IMR-90 (cell line): ENCODE results near the gene MAP1LC3B2. TPM values are rescaled to one million over a fixed set of nuclear protein-coding genes. Genes with fewer than 3 reads are reported as not detected.
A peak's percentile ranks its signal among the peaks of the same experiment; 100 is the strongest.

Experiments used
- ATAC-seq: fragments of 200-7000 bp; cut with Tn5 transposase; 2 replicates; pipeline ENCODE4 v1.9.1; 2020; ENCODE audit warnings: low read depth, mild to moderate bottlenecking, moderate library complexity
- BruUV-seq: library from RNA; stranded (reverse); fragments of 400-500 nt; replicated peaks from 2 replicates; lab custom pipeline; 2021; lab: Mats Ljungman, UMichigan
- CTCF ChIA-PET: fragments of 300-600 bp; formaldehyde crosslinking; extraction: SDS; loops from one replicate; lab custom pipeline; 2021; ENCODE audit warnings: antibody characterized with exemption; lab: Yijun Ruan, JAX
- POLR2A ChIA-PET: fragments of 300-600 bp; sonication (Branson Sonifier 250); formaldehyde crosslinking; loops from one replicate; lab custom pipeline; 2022; ENCODE audit warnings: antibody characterized with exemption; ENCODE audit not compliant: unreplicated experiment; lab: Charles Lee
- DNase-seq: peaks from one replicate; pipeline ENCODE4 v3.0.0; 2013
- H2AFZ ChIP-seq: replicated peaks from 2 replicates; pipeline ENCODE3; 2013; ENCODE audit warnings: low read length, mild to moderate bottlenecking; ENCODE audit not compliant: poor library complexity
- H2AK5ac ChIP-seq: 2 replicates; pipeline ENCODE4 v1.6.1; 2013; ENCODE audit warnings: low read depth, low read length, inconsistent platforms
- H2AK9ac ChIP-seq: replicated peaks from 2 replicates; pipeline ENCODE3; 2013; ENCODE audit warnings: mild to moderate bottlenecking, low read depth, low read length, moderate library complexity; ENCODE audit not compliant: poor library complexity
- H2BK120ac ChIP-seq: 2 replicates; pipeline ENCODE4 v1.6.1; 2013; ENCODE audit warnings: low read depth, low read length, inconsistent platforms
- H2BK15ac ChIP-seq: 3 replicates; pipeline ENCODE4 v1.6.1; 2013; ENCODE audit warnings: low read depth, low read length, inconsistent platforms
- H2BK20ac ChIP-seq: 2 replicates; pipeline ENCODE4 v1.6.1; 2013; ENCODE audit warnings: low read depth, mild to moderate bottlenecking, inconsistent platforms, low read length, moderate library complexity
- H2BK5ac ChIP-seq: 2 replicates; pipeline ENCODE4 v1.6.1; 2013; ENCODE audit warnings: mild to moderate bottlenecking, low read depth, low read length, inconsistent platforms; ENCODE audit not compliant: poor library complexity, severe bottlenecking
- H3K14ac ChIP-seq: replicated peaks from 2 replicates; pipeline ENCODE4 v1.6.1; 2013; ENCODE audit warnings: low read depth, low read length, inconsistent platforms
- H3K18ac ChIP-seq: 2 replicates; pipeline ENCODE4 v1.6.1; 2013; ENCODE audit warnings: low read depth, low read length, control low read depth
- H3K23ac ChIP-seq: 2 replicates; pipeline ENCODE4 v1.6.1; 2013; ENCODE audit warnings: low read depth, low read length, inconsistent platforms
- H3K27ac ChIP-seq: 2 replicates; pipeline ENCODE4 v1.5.1; 2013; ENCODE audit warnings: mild to moderate bottlenecking, control low read depth, low read length; ENCODE audit not compliant: insufficient read depth
- H3K27me3 ChIP-seq: 2 replicates; pipeline ENCODE4 v1.6.1; 2013; ENCODE audit warnings: low read length; ENCODE audit not compliant: control insufficient read depth, insufficient read depth
- H3K36me3 ChIP-seq: 2 replicates; pipeline ENCODE4 v1.6.1; 2013; ENCODE audit warnings: low read length, mixed read lengths; ENCODE audit not compliant: control insufficient read depth, insufficient read depth
- H3K4ac ChIP-seq: 2 replicates; pipeline ENCODE4 v1.6.1; 2013; ENCODE audit warnings: low read depth, low read length, inconsistent platforms
- H3K4me1 ChIP-seq: 2 replicates; pipeline ENCODE4 v1.6.1; 2013; ENCODE audit warnings: low read length, mixed read lengths; ENCODE audit not compliant: control insufficient read depth, insufficient read depth
- H3K4me2 ChIP-seq: 2 replicates; pipeline ENCODE4 v1.6.1; 2013; ENCODE audit warnings: low read depth, mild to moderate bottlenecking, control low read depth, low read length, moderate library complexity
- H3K4me3 ChIP-seq: 2 replicates; pipeline ENCODE4 v1.5.1; 2013; ENCODE audit warnings: low read depth, mild to moderate bottlenecking, control low read depth, low read length, moderate library complexity; ENCODE audit not compliant: insufficient read depth
- H3K56ac ChIP-seq: 2 replicates; pipeline ENCODE4 v1.6.1; 2013; ENCODE audit warnings: low read length, inconsistent platforms; ENCODE audit not compliant: insufficient read depth; ENCODE audit errors: extremely low read depth
- H3K79me1 ChIP-seq, 2 experiments: 2 replicates each; pipeline ENCODE4 v1.6.1; 2013; ENCODE audit warnings: low read length in 2 of 2, inconsistent platforms in 1 of 2, low read depth in 1 of 2
- H3K9ac ChIP-seq: 2 replicates; pipeline ENCODE4 v1.6.1; 2013; ENCODE audit warnings: low read depth, low read length, control low read depth
- H3K9me1 ChIP-seq: 2 replicates; pipeline ENCODE4 v1.6.1; 2013; ENCODE audit warnings: low read length, inconsistent platforms; ENCODE audit not compliant: insufficient read depth
- H3K9me3 ChIP-seq: 2 replicates; pipeline ENCODE4 v1.6.1; 2013; ENCODE audit warnings: low read length; ENCODE audit not compliant: control insufficient read depth, insufficient read depth
- H4K20me1 ChIP-seq: 2 replicates; pipeline ENCODE4 v1.6.1; 2013; ENCODE audit warnings: low read length, inconsistent platforms; ENCODE audit not compliant: insufficient read depth
- H4K5ac ChIP-seq: 2 replicates; pipeline ENCODE4 v1.6.1; 2013; ENCODE audit warnings: mild to moderate bottlenecking, low read depth, low read length, control low read depth
- H4K8ac ChIP-seq, 2 experiments: 2 replicates each; pipeline ENCODE4 v1.6.1; 2013; ENCODE audit warnings: low read depth in 2 of 2, low read length in 2 of 2, control low read depth in 1 of 2, inconsistent platforms in 1 of 2
- H4K91ac ChIP-seq: 2 replicates; pipeline ENCODE4 v1.6.1; 2013; ENCODE audit warnings: low read depth, low read length, inconsistent platforms; ENCODE audit not compliant: insufficient read depth
- CTCF ChIP-seq: conservative IDR thresholded peaks from 2 replicates; pipeline ENCODE4 v1.5.1; 2012; ENCODE audit warnings: mild to moderate bottlenecking, low read depth, low read length, improper control_type of control experiment
- FOS ChIP-seq: fragments of 150-350 bp; IDR thresholded peaks from 2 replicates; pipeline ENCODE4 v1.6.1; 2016; ENCODE audit warnings: low read depth, low read length
- MAFK ChIP-seq: IDR thresholded peaks from 2 replicates; pipeline ENCODE4 v1.6.1; 2012; ENCODE audit warnings: low read depth, low read length, improper control_type of control experiment
- MAZ ChIP-seq: IDR thresholded peaks from 2 replicates; pipeline ENCODE4 v1.6.1; 2012; ENCODE audit warnings: low read depth, mild to moderate bottlenecking, low read length, improper control_type of control experiment, moderate library complexity, borderline replicate concordance
- SMC3 ChIP-seq: fragments of 150-350 bp; IDR thresholded peaks from 2 replicates; pipeline ENCODE4 v1.6.1; 2016; ENCODE audit warnings: low read depth, mild to moderate bottlenecking, antibody characterized with exemption, low read length, moderate library complexity
- WGBS, 2 experiments: methylation state at CpG; one replicate each; pipeline versions ENCODE4 v1.1.5 to v1.1.7; 2013; ENCODE audit warnings: missing lambda C conversion rate in 2 of 2; ENCODE audit not compliant: insufficient read length in 1 of 2; ENCODE audit errors: extremely low coverage in 2 of 2; 5-methylcytosine and 5-hydroxymethylcytosine counted together
- dilution Hi-C: fragments of 300-500 bp; cut with HindIII; formaldehyde crosslinking; loops from one replicate; pipeline ENCODE4 v1.14.3; 2018; ENCODE audit warnings: low sequenced_read_pairs; ENCODE audit not compliant: unreplicated experiment
- in situ Hi-C: fragments of 300-500 bp; cut with MboI; formaldehyde crosslinking; loops from 3 replicates; pipeline ENCODE4 v1.14.3; 2019; ENCODE audit warnings: low sequenced_read_pairs, inconsistent platforms, mixed read lengths
- intact Hi-C: fragments of 100-400 bp; cut with micrococcal nuclease; formaldehyde crosslinking; loops from 2 replicates; pipeline ENCODE4 v1.10.0; 2022
- polyA plus RNA-seq, 3 experiments: library from polyadenylated mRNA; depleted of rRNA; stranded (reverse); fragments of >200 nt; gene quantifications; 2 replicates each; pipeline ENCODE4 v1.2.3, GENCODE V29; 2012; ENCODE audit warnings: low replicate concordance in 1 of 3
- total RNA-seq: library from RNA; depleted of rRNA; stranded (reverse); fragments of >200 nt; gene quantifications from 2 replicates; pipeline ENCODE4 v1.2.3, GENCODE V29; 2012

Gene MAP1LC3B2
- total and polyA plus RNA-seq, 2 of the 4 experiments (the other 2 are of a cell fraction): 1.4 TPM; not detected in 1

- no peak for TF ChIP-seq FOS
These were observed 21.9 kb upstream of the MAP1LC3B2 start (continued) for GRCh38 chr12:116537101-116537904.

GRCh38 chr12:116538076-116538591, 21.0 kb upstream of the MAP1LC3B2 start:
- no peak overlapping the region for H2BK15ac ChIP-seq
- intact Hi-C loops (no loop called here), dilution Hi-C loops (no loop called here), in situ Hi-C loops (no loop called here)
- H3K9ac ChIP-seq: no peak overlapping the region
- H3K56ac ChIP-seq: no peak overlapping the region
- no peaks in the 10 kb centered on the region for H4K20me1 ChIP-seq
- no peak overlapping the region for H4K8ac ChIP-seq
- H3K4ac ChIP-seq: 0 out of 2 replicates have a peak overlapping the region, but pooled peaks have one; percentile 7
- DNase-seq (no peak), ATAC-seq (no peak)
- no TSS peak for BruUV-seq
- H4K5ac ChIP-seq: no peak overlapping the region
- no peak overlapping the region for H3K14ac ChIP-seq
- H3K23ac ChIP-seq: no peak overlapping the region
- H4K91ac ChIP-seq: no peak overlapping the region
- H3K27ac ChIP-seq: no peak overlapping the region
- no peak overlapping the region for H2AK5ac ChIP-seq
- H3K4me3 ChIP-seq: no peak overlapping the region
- no peaks in the 10 kb centered on the region for H3K9me1 ChIP-seq
- H2AFZ ChIP-seq: no peak overlapping the region
- H3K9me3 ChIP-seq: no peaks in the 10 kb centered on the region
- H3K27me3 ChIP-seq: no peaks in the 10 kb centered on the region
- ChIA-PET POLR2A (no interaction called here), CTCF (no interaction called here)
- no peak overlapping the region for H2AK9ac ChIP-seq
- peaks cover 15% of the 10 kb centered on the region for H3K4me1 ChIP-seq
- no peak overlapping the region for H2BK120ac ChIP-seq
- TF ChIP-seq FOS (no peak), MAZ (no peak), SMC3 (no peak), MAFK (no peak), CTCF (no peak)
- no peak overlapping the region for H3K4me2 ChIP-seq
- H3K36me3 ChIP-seq: no peaks in the 10 kb centered on the region
- no peak overlapping the region for H2BK20ac ChIP-seq
- no peak overlapping the region for H3K18ac ChIP-seq
- no peaks in the 10 kb centered on the region for H3K79me1 ChIP-seq
- 80% methylated on average over 1 of the region's 1 CpG; no CpG with 5 or more reads in 1 of the 2 experiments for WGBS, 2 experiments
- H2BK5ac ChIP-seq: no peak overlapping the region
